HepG2 (cell line): ENCODE measurements around the gene MIA2. TPM values are rescaled to one million over a fixed set of nuclear protein-coding genes. Genes with fewer than 3 reads are reported as not detected.

Experiments used
- AGO2 ChIP-seq: fragments of 200-400 bp; formaldehyde crosslinking; optimal IDR thresholded peaks from 2 replicates; pipeline ENCODE3; 2017; ENCODE audit warnings: mild to moderate bottlenecking, low read depth, low read length, moderate library complexity
- ARNT ChIP-seq: fragments of 450-650 bp; IDR thresholded peaks from 2 replicates; pipeline ENCODE4 v1.6.1; 2017
- BCL3 ChIP-seq: sonication (generic); formaldehyde crosslinking; IDR thresholded peaks from 2 replicates; pipeline ENCODE4 v1.5.1; 2020; ENCODE audit warnings: mild to moderate bottlenecking, missing genetic modification reagents, moderate library complexity
- NBN ChIP-seq: fragments of 450-650 bp; conservative IDR thresholded peaks from 2 replicates; pipeline ENCODE4 v1.6.1; 2017
- RARG ChIP-seq: sonication (generic); formaldehyde crosslinking; IDR thresholded peaks from 2 replicates; pipeline ENCODE4 v1.4.0; 2020; ENCODE audit warnings: low read depth, mild to moderate bottlenecking, missing genetic modification reagents
- REST ChIP-seq, 2 experiments: IDR thresholded peaks; 2 replicates each; pipeline ENCODE4 v1.6.1; 2011 to 2012; ENCODE audit warnings: low read length in 2 of 2, borderline replicate concordance in 1 of 2, low read depth in 1 of 2, mild to moderate bottlenecking in 1 of 2, moderate library complexity in 1 of 2
- THRA ChIP-seq: sonication (generic); formaldehyde crosslinking; IDR thresholded peaks from 2 replicates; pipeline ENCODE4 v1.4.0; 2020; ENCODE audit warnings: missing genetic modification reagents, borderline replicate concordance
- TRIM24 ChIP-seq: sonication (generic); formaldehyde crosslinking; IDR thresholded peaks from 2 replicates; pipeline ENCODE4 v1.8.0; 2022; ENCODE audit warnings: mild to moderate bottlenecking, missing genetic modification reagents
- ZNF232 ChIP-seq: sonication (generic); formaldehyde crosslinking; IDR thresholded peaks from 2 replicates; pipeline ENCODE4 v1.4.0; 2020; ENCODE audit warnings: missing genetic modification reagents, borderline replicate concordance
- ZNF251 ChIP-seq: sonication (generic); formaldehyde crosslinking; IDR thresholded peaks from 2 replicates; pipeline ENCODE4 v1.9.0; 2021; ENCODE audit warnings: mild to moderate bottlenecking, missing genetic modification reagents
- ZNF550 ChIP-seq: sonication (generic); formaldehyde crosslinking; IDR thresholded peaks from 2 replicates; pipeline ENCODE4 v1.4.0; 2020; ENCODE audit warnings: mild to moderate bottlenecking, missing genetic modification reagents, borderline replicate concordance
- ZNF704 ChIP-seq: sonication (generic); formaldehyde crosslinking; IDR thresholded peaks from 2 replicates; pipeline ENCODE4 v1.8.1; 2023; ENCODE audit warnings: mild to moderate bottlenecking, inconsistent platforms, moderate library complexity, missing genetic modification reagents, borderline replicate concordance
- ZSCAN21 ChIP-seq: sonication (generic); formaldehyde crosslinking; IDR thresholded peaks from 2 replicates; pipeline ENCODE4 v1.8.0; 2022; ENCODE audit warnings: mild to moderate bottlenecking, missing genetic modification reagents, moderate library complexity, borderline replicate concordance
- polyA plus RNA-seq, 8 experiments: library from polyadenylated mRNA; depleted of rRNA in 3 of 8; stranded (reverse) in 7 of 8; unstranded in 1 of 8; fragments of >200 nt; fragmentation: Illumina TruSeq in 4 of 8; extraction: Trizol in 4 of 8; gene quantifications; 2 replicates each; pipeline versions ENCODE4 v1.2.1 to v1.2.3, GENCODE V29; 2011 to 2016; ENCODE audit warnings: low read depth in 4 of 8, missing spikeins in 1 of 8, mixed read lengths in 1 of 8; ENCODE audit not compliant: insufficient read depth in 1 of 8
- total RNA-seq, 5 experiments: library from RNA; depleted of rRNA; stranded (reverse); fragments of >200 nt; fragmentation: Illumina TruSeq; extraction: Trizol; gene quantifications; 2 replicates each; pipeline ENCODE4 v1.2.3, GENCODE V29; 2016; ENCODE audit warnings: low read depth in 1 of 5
- TF ChIP-seq, protein P1 (sequence below): sonication (generic); formaldehyde crosslinking; IDR thresholded peaks from 2 replicates; pipeline ENCODE4 v1.4.0; 2020; ENCODE audit warnings: missing genetic modification reagents
- TF ChIP-seq, protein P2 (sequence below): sonication (generic); formaldehyde crosslinking; IDR thresholded peaks from 2 replicates; pipeline ENCODE4 v1.5.1; 2020; ENCODE audit warnings: missing genetic modification reagents, mild to moderate bottlenecking, borderline replicate concordance

The MIA2 gene
- total and polyA plus RNA-seq, 2 of the 13 experiments (the other 11 are each of a cell fraction or from before 2014, with no cell fraction given), result 134 to 158 TPM

DNA sequence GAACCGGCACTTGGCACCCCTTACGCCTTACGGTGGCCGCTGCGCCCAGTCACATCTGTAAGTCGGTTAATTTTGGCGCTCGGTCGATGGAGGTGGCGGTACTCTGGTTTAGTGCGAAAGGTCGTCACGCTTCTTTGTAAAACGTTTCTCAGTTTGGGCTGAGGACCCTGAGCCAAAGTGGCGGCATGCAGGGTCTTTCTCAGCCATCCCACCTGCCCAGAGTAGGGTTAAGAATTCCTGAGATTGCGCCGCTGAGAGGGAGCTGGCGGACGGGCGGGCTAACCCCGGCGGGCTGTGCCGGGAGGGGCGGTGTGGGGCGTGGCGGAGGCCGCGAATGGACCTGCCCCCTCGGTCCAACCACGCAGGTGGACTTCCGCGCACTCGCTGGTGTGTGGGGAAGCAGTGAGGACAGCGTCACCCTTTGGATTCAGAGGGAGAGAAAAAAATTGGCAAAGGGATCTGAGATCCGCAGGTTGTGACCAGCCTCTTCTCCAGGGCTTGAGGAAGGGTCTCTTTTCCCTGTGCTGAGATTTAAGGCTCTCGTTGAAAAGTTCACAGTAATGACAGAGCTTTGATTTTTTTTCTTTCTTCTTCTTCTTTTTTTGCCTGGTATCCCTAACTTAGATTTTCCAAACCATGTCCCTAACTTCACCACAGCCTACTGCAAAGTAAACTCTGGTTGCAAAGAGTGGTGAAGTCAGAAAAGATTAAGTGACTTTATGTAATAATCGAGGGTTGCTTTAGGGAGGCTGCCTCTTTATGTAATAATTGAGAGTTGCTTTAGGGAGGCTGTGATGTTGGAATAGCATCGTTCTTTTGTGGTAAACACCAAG, 199.1 kb downstream of the MIA2 start (continued):
- no peak; the same call in 1 of the 2 replicates for TF ChIP-seq ZSCAN21 (CRISPR knock-in tag)
- TF ChIP-seq ARNT, result no peak
- TF ChIP-seq NBN, result no peak
- peak; percentile 91 for TF ChIP-seq BCL3
- no peak for TF ChIP-seq TRIM24 (CRISPR knock-in tag)
- TF ChIP-seq THRA, result peak; percentile 53; the same call in 1 of the 2 replicates
- TF ChIP-seq, protein P1, sequence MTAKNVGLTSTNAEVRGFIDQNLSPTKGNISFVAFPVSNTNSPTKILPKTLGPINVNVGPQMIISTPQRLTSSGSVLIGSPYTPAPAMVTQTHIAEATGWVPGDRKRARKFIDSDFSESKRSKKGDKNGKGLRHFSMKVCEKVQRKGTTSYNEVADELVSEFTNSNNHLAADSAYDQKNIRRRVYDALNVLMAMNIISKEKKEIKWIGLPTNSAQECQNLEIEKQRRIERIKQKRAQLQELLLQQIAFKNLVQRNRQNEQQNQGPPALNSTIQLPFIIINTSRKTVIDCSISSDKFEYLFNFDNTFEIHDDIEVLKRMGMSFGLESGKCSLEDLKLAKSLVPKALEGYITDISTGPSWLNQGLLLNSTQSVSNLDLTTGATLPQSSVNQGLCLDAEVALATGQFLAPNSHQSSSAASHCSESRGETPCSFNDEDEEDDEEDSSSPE (CRISPR knock-in tag), result peak; percentile 83
- peak; percentile 94 for TF ChIP-seq ZNF232 (CRISPR knock-in tag)
- TF ChIP-seq REST (IDR thresholded peaks at IDR 0.05; ENCODE audit: borderline replicate concordance in 1 of 2, low read depth in 1 of 2, low read length in 2 of 2), result peak in 1 of 2 experiments; percentile 25; a peak in 2 of 4 replicates
- peak; percentile 57; the same call in 1 of the 2 replicates for TF ChIP-seq ZNF550 (CRISPR knock-in tag)
- TF ChIP-seq RARG, result 0 out of 2 replicates have a peak, but pooled peaks have one; percentile 44
- TF ChIP-seq ZNF251 (CRISPR knock-in tag), result peak; percentile 84; the same call in 1 of the 2 replicates
- TF ChIP-seq ZNF704 (CRISPR knock-in tag), result peak; percentile 88; the same call in 1 of the 2 replicates
- no peak for TF ChIP-seq AGO2
- TF ChIP-seq, protein P2, sequence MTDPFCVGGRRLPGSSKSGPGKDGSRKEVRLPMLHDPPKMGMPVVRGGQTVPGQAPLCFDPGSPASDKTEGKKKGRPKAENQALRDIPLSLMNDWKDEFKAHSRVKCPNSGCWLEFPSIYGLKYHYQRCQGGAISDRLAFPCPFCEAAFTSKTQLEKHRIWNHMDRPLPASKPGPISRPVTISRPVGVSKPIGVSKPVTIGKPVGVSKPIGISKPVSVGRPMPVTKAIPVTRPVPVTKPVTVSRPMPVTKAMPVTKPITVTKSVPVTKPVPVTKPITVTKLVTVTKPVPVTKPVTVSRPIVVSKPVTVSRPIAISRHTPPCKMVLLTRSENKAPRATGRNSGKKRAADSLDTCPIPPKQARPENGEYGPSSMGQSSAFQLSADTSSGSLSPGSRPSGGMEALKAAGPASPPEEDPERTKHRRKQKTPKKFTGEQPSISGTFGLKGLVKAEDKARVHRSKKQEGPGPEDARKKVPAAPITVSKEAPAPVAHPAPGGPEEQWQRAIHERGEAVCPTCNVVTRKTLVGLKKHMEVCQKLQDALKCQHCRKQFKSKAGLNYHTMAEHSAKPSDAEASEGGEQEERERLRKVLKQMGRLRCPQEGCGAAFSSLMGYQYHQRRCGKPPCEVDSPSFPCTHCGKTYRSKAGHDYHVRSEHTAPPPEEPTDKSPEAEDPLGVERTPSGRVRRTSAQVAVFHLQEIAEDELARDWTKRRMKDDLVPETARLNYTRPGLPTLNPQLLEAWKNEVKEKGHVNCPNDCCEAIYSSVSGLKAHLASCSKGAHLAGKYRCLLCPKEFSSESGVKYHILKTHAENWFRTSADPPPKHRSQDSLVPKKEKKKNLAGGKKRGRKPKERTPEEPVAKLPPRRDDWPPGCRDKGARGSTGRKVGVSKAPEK (CRISPR knock-in tag), result peak; percentile 21; the same call in 1 of the 2 replicates
